NK-92 (cell line): ENCODE data around the gene C1orf167.

ENCODE experiments used
- DNase-seq: peaks from one replicate; lab custom pipeline; 2025; ENCODE audit not compliant: unreplicated experiment; lab: John Stamatoyannopoulos, UW

The C1orf167 gene

GRCh38 chr1:11761988-11762406 is at the start of gene C1orf167:
TSS of gene C1orf167 (plus strand) at chr1:11762193. CDS start at chr1:11764401, 2,208 bp downstream.
- DNase-seq = no peak

- DNase-seq = no peak
Observed at GRCh38 chr1:11712285-11712684, 49.7 kb upstream of the C1orf167 start.

GRCh38 chr1:11713095-11713494 is 48.9 kb upstream of the C1orf167 start:
- DNase-seq = no peak

GRCh38 chr1:11714831-11715575 is 47.0 kb upstream of the C1orf167 start:
- DNase-seq = no peak

GRCh38 chr1:11719313-11720032 is 42.5 kb upstream of the C1orf167 start:
- peak; percentile 24 for DNase-seq

- DNase-seq = no peak
Observed at GRCh38 chr1:11720033-11720376, 42.0 kb upstream of the C1orf167 start.

GRCh38 chr1:11720525-11720924 is 41.5 kb upstream of the C1orf167 start:
- no peak for DNase-seq

GRCh38 chr1:11721311-11721710 is 40.7 kb upstream of the C1orf167 start:
- DNase-seq = no peak

GRCh38 chr1:11722538-11722937 is 39.5 kb upstream of the C1orf167 start:
- DNase-seq = no peak

- no peak for DNase-seq
Observed at GRCh38 chr1:11725616-11726015, 36.4 kb upstream of the C1orf167 start.

- DNase-seq = no peak
Observed at GRCh38 chr1:11727119-11727518, 34.9 kb upstream of the C1orf167 start.

GRCh38 chr1:11728126-11728806 is 33.7 kb upstream of the C1orf167 start:
- no peak for DNase-seq

GRCh38 chr1:11729155-11729497 is 32.9 kb upstream of the C1orf167 start:
- no peak for DNase-seq

- DNase-seq = no peak
Observed at GRCh38 chr1:11729498-11730428, 32.2 kb upstream of the C1orf167 start.

GRCh38 chr1:11730429-11730891 is 31.5 kb upstream of the C1orf167 start:
- DNase-seq = peak; percentile 23

GRCh38 chr1:11731691-11732283 is 30.2 kb upstream of the C1orf167 start:
- DNase-seq = no peak

GRCh38 chr1:11733306-11733705 is 28.7 kb upstream of the C1orf167 start:
- DNase-seq = no peak

GRCh38 chr1:11735531-11735853 is 26.5 kb upstream of the C1orf167 start:
- no peak for DNase-seq

GRCh38 chr1:11735854-11736745 is 25.9 kb upstream of the C1orf167 start, which contains the start of gene AGTRAP:
TSS of gene AGTRAP (plus strand) at chr1:11736136. CDS start at chr1:11736209, 73 bp downstream.
- no peak for DNase-seq
